ENCODE measurements around the gene LHX3.
"Not testable (repeated sequence)": the region's sequence is repeated elsewhere in the genome, so short reads cannot be mapped to it uniquely, and the experiment has no call there.

LHX3 gene

DNA sequence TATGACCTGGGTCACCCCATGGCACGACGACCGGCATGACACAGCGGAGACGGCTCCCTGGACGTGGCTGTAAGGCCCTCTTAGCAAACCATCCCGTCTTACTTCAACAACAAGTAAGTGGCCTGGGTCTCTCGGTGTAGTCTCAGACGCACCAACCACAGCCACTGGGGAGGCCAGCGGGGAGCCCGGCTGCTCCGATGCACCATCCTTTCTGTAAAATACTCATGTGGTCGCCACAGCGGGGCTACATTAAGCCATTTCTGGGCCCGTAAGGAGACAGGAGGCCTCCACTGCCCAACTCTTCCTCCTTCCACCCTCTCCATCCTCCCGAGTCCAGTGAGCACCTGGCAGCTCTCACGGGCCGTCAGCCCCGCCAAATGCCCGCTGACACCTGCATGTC is 36.0 kb upstream of the LHX3 start:
- DNase-seq = no peak

DNA sequence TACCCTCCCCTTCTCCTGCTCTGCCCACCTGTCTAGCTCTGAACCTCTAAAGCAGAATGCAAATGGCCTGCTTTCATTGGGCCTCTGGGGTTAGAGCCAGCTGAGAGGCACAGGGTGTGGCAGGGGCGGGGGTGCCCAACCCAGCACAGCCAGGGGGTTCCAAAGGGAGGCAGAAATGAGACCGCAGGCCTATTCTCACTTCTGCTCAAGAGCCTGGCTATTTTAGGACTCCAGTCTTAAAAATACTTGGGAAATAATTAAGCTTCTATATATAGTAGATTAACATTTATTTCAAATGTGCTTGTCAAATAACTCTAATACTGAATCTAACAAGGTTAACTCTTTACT is 35.0 kb upstream of the LHX3 start:
- DNase-seq = no peak

GRCh38 chr9:136239135-136239982 is 34.4 kb upstream of the LHX3 start:
- DNase-seq = no peak

DNA sequence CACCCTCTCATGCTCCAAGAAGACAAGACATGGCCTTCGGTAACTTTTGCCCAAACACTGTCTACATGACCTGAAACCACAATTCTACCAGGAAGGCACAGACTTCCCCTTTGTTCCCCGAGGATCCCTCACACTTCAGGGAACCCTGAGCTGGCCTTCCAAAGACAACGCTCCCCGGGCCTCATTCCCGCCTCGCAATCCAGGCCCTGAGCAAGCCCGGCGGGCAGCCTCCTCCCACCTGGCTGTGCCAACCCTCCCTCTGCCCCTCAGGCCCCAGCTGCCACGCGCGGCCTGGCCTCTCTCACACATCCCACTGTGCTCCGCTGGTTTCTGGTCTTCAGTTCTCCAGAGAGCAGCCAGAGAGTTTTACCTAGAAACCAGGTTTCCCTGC is 33.4 kb upstream of the LHX3 start:
- DNase-seq = no peak

GRCh38 chr9:136237486-136238341 is 32.8 kb upstream of the LHX3 start:
- DNase-seq = no peak

- DNase-seq = not testable (repeated sequence)
Observed at GRCh38 chr9:136236471-136237410, 31.8 kb upstream of the LHX3 start.

DNA sequence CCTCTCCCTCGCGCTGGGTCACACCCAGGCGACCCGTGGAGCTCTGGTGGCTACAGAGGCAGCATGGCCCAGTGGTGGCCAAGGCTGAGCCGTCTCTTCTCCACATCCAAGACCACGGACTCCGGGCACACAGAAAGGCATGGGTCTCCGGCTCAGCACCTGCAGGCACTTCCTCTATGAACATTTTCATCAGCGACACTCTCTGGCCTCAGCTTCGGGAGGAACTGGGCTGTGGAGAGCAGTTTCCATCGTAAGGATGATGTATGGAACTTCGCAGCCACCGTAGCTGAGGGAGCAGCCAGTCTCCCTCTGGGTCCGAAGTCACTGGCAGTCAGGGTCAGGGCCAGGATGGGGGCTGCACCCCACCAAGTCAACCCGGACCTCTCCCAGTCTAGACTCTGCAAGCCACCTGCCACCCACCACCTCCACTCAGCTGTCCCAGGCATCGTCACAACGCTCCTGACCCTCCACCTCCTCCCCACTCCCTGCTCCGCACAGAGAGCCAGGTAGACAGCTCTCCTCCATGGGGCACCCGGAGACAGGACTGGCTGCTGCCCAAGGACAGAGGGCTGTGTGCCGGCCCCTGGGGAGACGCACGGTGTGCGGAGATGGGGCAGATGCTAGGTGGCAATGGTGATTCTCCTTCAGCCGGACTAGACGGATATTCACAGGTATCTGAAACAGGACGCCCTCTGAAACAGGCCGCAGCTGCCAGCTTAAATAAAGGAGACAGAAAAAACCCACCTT is 31.0 kb upstream of the LHX3 start:
- no peak for DNase-seq

GRCh38 chr9:136235171-136235570 is 30.2 kb upstream of the LHX3 start:
- DNase-seq = no peak

DNA sequence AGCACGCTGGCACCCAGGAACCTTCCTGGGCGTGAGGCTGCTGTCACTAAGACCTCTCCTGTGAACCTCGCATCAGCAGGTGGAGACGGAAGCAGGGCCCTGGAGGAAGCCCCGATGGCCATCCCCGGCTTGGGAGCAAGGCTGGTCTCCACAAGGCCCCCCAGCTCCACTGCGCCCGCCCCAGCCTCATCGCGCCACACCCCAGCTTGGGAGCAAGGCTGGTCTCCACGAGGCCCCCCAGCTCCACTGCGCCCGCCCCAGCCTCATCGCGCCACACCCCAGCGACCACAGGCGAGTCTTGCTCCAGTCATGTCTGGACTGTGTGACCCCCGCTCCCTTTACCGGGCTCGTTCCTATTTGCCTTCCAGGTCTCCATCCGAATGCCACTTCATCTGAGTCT is 29.7 kb upstream of the LHX3 start:
- no peak for DNase-seq

GRCh38 chr9:136233868-136234267 is 28.9 kb upstream of the LHX3 start:
- DNase-seq = no peak

- no peak for DNase-seq
Observed at GRCh38 chr9:136233411-136233810, 28.5 kb upstream of the LHX3 start.

DNA sequence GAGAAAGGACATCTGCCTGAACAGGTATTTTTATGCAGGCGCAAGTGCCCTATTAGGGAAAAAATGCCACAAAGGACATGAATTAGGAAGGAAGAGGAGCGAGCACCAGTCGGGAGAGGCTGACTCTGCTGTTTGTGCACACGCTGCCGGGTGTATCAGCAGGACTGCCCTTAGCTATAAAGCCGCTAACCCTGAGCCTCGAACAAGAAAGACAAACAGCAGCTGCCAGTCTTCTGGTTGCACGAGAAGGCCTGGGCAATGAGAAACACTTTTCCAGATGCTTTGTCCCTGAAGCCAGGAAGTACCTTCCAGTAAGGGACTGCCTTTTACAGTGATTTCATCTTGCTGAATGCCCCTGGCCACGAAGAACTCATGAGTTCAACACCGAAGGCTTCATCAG is 28.0 kb upstream of the LHX3 start:
- DNase-seq = no peak

DNA sequence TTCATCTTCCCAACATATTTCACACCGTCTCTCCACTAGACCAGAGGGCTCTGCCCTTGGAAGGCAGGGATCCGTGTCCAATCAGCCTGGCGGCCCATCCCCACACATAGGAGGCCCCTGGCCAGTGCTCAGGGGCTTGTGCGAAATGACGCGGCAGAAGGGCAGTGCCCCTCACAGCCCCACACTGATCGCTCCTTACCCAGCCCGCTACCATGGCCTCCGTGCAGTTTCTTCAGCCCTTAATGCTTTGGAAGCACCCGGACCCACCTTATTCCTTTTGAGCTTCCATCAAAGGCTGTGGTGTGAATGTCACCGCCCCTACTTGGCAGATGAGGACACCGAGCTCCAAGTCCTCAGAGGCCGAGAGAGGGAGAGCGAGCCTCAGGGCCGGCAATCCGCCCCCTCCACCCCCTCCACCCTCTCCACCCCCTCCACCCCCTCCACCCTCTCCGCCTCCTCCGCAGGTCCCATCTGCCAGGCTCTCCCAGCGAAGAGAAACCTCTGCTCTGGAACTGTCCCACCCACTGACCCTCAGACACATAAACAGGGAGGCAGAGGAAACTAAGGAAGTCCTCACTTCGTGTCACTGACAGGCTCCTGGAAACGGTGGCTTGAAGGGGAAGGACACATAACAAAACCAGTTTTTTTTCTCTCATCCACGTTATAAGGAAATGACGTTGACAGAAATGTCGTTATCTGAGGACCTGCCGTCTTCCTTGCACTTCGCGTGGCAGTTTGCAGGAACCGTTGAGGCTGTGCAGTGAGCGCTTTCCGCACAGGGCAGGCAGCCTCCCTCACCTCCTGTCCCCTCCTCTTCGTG is 26.8 kb upstream of the LHX3 start:
- no peak for DNase-seq

DNA sequence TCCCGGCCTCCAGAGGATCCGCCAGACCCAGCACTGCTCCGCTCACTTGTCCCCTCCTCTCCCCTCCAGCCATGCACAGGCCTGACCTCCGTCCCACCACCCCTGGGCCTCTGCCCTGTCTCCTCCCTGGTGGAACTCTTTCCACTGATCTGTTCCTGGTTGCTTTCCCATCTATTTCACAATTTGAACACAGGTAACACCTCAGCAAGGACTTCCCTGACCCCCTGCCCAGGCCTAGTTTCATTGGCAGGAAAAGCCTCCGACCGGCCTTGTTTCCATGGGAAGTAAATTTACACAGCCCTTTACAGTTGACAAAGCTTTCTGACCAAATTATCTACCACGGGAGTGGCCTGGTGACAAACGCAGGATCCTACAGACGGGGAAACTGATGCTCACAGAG is 25.8 kb upstream of the LHX3 start:
- no peak for DNase-seq

DNA sequence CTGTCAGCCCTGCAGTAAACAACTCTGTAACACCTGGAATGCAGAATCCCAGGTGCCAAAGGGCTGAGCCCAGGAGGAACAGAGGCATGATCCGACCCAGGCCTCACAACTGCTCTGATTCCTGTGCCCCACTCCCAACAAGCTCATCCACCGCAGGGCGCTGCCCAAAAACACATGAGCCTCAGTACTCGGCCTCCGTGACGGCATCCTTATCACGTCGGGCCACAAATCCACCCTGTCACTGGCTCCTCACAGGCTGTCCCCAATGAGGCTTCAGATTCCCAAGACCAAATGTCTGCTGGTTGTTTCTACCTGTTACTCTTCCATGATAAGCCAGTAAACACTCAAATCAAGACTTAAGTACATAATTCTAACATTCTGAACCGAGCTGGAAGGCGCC is 25.4 kb upstream of the LHX3 start:
- no peak for DNase-seq

- peak; percentile 20 for DNase-seq
Observed at GRCh38 chr9:136229096-136230065, 24.5 kb upstream of the LHX3 start.

GRCh38 chr9:136228107-136228875 is 23.4 kb upstream of the LHX3 start:
- DNase-seq = peak; percentile 47

DNA sequence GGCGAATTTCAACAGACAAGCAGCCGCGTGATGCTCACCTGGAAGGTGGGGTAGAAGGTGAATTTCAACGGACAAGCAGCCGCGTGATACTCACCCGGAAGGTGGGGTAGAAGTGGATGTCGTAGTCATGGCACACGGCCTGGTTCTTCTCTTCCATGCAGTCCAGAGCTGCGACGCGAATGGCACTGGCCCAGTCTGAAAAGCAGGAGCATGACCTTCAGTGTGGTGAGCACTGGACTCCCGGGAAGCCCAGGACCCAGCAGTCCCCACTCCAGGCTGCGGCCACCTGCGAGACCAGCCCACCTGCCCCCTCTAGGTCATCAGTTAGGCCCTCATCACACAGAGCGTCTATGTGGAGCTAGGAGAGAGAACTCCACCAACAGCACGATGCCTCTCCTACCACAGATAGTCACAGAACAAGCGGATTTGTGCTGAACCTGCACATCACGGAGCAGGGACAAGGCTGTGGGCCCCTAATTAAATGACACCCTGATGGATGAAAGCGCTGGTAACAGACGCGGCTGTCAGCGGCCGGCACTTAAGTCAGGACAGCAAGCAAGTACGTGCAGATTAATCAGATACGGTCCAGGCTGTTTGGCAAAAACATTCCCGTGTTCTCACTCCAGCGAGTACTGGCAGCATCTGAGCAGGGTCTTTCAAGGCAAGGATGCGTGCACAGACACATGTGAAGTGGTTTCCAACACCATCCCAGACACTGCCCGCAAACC is 21.9 kb upstream of the LHX3 start:
- no peak for DNase-seq
